Activated CD4-positive, alpha-beta memory T cell treated with anti-CD3 and anti-CD28 coated beads, Interleukin-2, amount 10 ng/mL, durations not matched to agents 7 days and 5 days (primary cell): ENCODE data around the gene PLEKHA5. TPM values are rescaled to one million over a fixed set of nuclear protein-coding genes. Genes with fewer than 3 reads are reported as not detected.
"Not testable (repeated sequence)": the region's sequence is repeated elsewhere in the genome, so short reads cannot be mapped to it uniquely, and the experiment has no call there.

Source experiments
- CTCF ChIA-PET: fragments of 350-600 bp; sonication (Branson Sonifier 250); formaldehyde crosslinking; loops from one replicate; lab custom pipeline; 2021; ENCODE audit warnings: antibody characterized with exemption, inconsistent platforms; lab: Charles Lee
- POLR2A ChIA-PET: fragments of 350-600 bp; sonication (Branson Sonifier 250); formaldehyde crosslinking; loops from one replicate; lab custom pipeline; 2021; ENCODE audit warnings: antibody characterized with exemption; lab: Charles Lee
- DNase-seq: peaks from one replicate; pipeline ENCODE4 v3.0.0-alpha.2; 2020
- H3K27ac Mint-ChIP-seq: one replicate; pipeline ENCODE4 v1.8.0; 2021; ENCODE audit warnings: mild to moderate bottlenecking, mixed read lengths
- H3K27me3 Mint-ChIP-seq: one replicate; pipeline ENCODE4 v1.8.0; 2021; ENCODE audit warnings: mixed read lengths
- H3K36me3 Mint-ChIP-seq: one replicate; pipeline ENCODE4 v1.8.0; 2021; ENCODE audit warnings: low read depth, mixed read lengths
- H3K4me1 Mint-ChIP-seq: one replicate; pipeline ENCODE4 v1.8.0; 2021; ENCODE audit warnings: mixed read lengths
- H3K4me3 Mint-ChIP-seq: one replicate; pipeline ENCODE4 v1.8.0; 2021; ENCODE audit warnings: mild to moderate bottlenecking, mixed read lengths
- H3K9me3 Mint-ChIP-seq: one replicate; pipeline ENCODE4 v1.8.0; 2021; ENCODE audit warnings: mixed read lengths
- total RNA-seq, 2 experiments: library from RNA; stranded (reverse); gene quantifications; one replicate each; pipeline ENCODE4 v1.2.3, GENCODE V29; 2021

Gene PLEKHA5
- total RNA-seq, 2 experiments from 2014 or later, result 13.5 to 15.2 TPM

DNA sequence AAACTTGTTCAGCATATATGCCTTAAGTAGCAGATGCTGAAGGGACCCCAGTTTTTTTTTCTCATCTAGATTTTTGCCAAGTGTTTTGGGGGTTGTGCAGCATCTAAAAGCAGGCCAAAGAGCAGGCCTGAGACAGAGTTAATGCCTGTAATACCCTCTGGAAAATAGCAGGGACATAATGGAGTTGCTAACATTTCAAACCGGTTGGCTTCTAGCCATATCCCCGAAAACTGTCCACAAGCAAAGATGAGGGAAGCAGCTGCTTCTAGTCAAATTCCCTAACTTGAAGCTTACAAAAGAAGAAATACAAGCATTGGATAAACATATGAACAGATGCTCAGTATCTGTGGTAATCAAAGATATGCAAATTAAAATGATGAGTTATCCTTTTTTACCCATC lies 257.6 kb downstream of the PLEKHA5 start:
- Mint-ChIP-seq H3K4me1 (peaks cover 4% of the 10 kb centered on the region), H3K27me3 (no peaks in the 10 kb centered on the region), H3K4me3 (no peak overlapping the region), H3K27ac (no peak overlapping the region), H3K9me3 (no peaks in the 10 kb centered on the region), H3K36me3 (no peaks in the 10 kb centered on the region)
- ChIA-PET POLR2A (no interaction called here), CTCF (no interaction called here)
- DNase-seq, result no peak

GRCh38 chr12:19388131-19388549 lies 258.6 kb downstream of the PLEKHA5 start:
- POLR2A ChIA-PET, result no interaction called here
- no peaks in the 10 kb centered on the region for H3K9me3 Mint-ChIP-seq
- CTCF ChIA-PET, result no interaction called here
- no peak overlapping the region for H3K27ac Mint-ChIP-seq
- H3K36me3 Mint-ChIP-seq, result no peaks in the 10 kb centered on the region
- no peaks in the 10 kb centered on the region for H3K4me1 Mint-ChIP-seq
- H3K27me3 Mint-ChIP-seq, result no peaks in the 10 kb centered on the region
- H3K4me3 Mint-ChIP-seq, result no peak overlapping the region
- no peak for DNase-seq

DNA sequence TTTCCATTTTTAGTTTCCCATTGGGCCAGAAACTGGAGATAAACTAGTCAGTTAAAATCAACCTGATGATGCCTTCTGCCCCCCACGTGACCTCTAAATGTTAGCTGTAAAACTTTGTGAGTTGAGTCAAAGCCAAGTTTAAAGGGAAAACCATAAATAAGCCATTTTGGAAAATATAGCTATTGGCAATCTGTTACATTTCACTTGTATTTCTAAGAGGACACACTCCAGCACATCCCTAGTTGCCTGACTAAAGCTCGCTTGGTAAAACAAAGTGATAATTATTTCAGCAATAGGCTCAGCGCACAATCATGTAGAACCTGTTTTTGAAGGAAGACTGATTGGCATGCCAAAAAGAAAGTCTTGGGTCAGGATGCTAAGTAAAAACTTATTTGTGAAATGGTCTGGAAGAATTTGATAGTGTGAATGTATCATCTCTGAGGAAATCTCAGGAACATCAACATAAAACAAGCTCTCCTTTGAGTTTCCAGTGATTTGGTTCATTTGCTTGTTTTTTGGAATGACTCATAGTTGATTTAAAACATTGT lies 260.6 kb downstream of the PLEKHA5 start:
- H3K9me3 Mint-ChIP-seq, result no peaks in the 10 kb centered on the region
- no peaks in the 10 kb centered on the region for H3K36me3 Mint-ChIP-seq
- no peak for DNase-seq
- CTCF ChIA-PET, result no interaction called here
- no peak overlapping the region for H3K4me3 Mint-ChIP-seq
- no peak overlapping the region for H3K27ac Mint-ChIP-seq
- no peaks in the 10 kb centered on the region for H3K27me3 Mint-ChIP-seq
- no peaks in the 10 kb centered on the region for H3K4me1 Mint-ChIP-seq
- POLR2A ChIA-PET, result no interaction called here

DNA sequence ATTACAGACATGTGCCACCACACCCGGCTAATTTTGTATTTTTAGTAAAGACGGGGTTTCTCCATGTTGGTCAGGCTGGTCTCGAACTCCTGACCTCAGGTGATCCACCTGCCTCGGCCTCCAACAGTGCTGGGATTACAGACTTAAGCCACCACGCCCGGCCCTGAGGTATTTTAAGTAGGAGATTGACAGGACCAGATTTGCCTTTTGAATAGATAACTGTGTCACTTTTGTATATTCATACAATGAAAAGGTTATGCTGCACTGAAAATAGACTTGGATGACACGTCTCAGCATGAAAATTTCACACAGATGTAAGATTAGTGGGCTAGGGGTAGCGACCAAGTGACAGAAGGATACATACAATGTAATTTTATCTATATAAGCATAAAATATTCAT lies 263.1 kb downstream of the PLEKHA5 start:
- H3K27me3 Mint-ChIP-seq, POLR2A ChIA-PET, H3K4me1 Mint-ChIP-seq, H3K9me3 Mint-ChIP-seq, H3K36me3 Mint-ChIP-seq, DNase-seq, H3K4me3 Mint-ChIP-seq, H3K27ac Mint-ChIP-seq, CTCF ChIA-PET: not testable (repeated sequence)

DNA sequence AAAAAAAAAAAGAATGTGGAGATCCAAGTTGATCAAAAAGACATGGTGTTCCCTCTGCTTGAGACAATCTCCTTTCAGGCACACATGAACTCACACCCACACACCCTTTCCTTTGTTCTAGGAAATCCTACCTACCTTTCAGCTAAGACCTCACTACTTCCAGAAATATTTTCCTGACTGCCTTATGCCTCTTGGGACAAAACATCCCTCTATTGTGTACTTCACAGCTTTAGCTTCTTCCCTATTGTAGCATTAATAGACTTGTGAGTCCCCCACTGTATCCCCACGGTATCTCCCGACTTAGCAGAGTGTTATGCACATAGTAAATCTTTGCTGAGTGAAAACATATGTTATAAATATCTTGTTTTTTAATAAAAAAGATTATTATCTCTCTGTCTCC lies 264.9 kb downstream of the PLEKHA5 start:
- Mint-ChIP-seq H3K4me1 (no peaks in the 10 kb centered on the region), H3K27me3 (no peaks in the 10 kb centered on the region), H3K27ac (no peak overlapping the region), H3K36me3 (no peaks in the 10 kb centered on the region), H3K4me3 (no peak overlapping the region), H3K9me3 (no peaks in the 10 kb centered on the region)
- ChIA-PET POLR2A (no interaction called here), CTCF (interaction anchor here (0.8 kb wide), 1 partner anchor 13 kb away, joined by 4 read pairs; no protein-coding TSS in a partner anchor)
- DNase-seq, result no peak

- Mint-ChIP-seq H3K9me3 (no peaks in the 10 kb centered on the region), H3K27ac (no peak overlapping the region), H3K4me1 (no peaks in the 10 kb centered on the region), H3K27me3 (no peaks in the 10 kb centered on the region), H3K4me3 (no peak overlapping the region), H3K36me3 (no peaks in the 10 kb centered on the region)
- DNase-seq, result no peak
- POLR2A ChIA-PET, result no interaction called here
- CTCF ChIA-PET, result no interaction called here
Observed at GRCh38 chr12:19397534-19397933, 268.0 kb downstream of the PLEKHA5 start.

DNA sequence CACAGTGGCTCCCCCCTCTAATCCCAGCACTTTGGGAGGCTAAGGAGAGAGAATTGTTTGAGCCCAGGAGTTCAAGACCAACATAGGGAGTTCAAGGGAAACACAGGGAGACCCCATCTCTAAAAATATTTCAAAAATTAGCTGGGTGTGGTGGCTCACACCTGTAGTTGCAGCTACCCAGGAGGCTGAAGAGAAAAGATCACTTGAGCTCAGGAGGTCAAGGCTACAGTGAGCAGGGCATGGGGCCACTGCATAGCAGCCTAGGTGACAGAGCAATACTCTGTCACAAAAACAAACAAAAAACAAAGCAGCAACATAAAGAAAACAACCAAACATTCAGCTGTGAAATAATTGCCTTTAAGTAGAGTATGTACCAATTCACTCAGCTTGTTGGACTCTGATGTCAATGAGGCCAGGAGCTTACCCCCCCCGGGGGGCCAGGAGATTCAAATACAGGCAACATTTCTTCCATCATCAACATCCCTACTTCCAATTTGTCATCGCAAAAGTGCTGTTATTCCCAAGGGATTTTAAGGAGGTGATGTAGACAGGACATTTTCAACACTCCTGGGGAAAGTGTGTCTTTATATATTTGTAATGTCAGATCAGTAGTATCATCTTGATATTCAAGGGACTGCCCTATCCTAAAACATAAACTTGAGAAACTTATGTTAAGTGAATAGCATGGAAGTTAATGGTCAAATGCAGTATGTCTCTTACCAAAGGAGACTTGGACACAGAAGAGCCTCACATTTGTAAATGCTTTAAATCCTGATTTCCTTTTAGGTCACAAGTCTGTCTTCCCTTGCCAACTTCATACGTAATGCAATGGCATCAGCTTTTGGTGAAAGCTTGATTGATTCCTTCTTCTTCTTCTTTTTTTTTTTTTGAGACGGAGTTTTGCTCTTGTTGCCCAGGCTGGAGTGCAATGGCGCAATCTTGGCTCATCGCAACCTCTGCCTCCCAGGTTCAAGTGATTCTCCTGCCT lies 269.1 kb downstream of the PLEKHA5 start:
- Mint-ChIP-seq H3K27ac (no peak overlapping the region), H3K4me3 (no peak overlapping the region), H3K36me3 (no peaks in the 10 kb centered on the region), H3K4me1 (peaks cover 3% of the 10 kb centered on the region), H3K27me3 (no peaks in the 10 kb centered on the region), H3K9me3 (no peaks in the 10 kb centered on the region)
- CTCF ChIA-PET, result interaction anchor here (0.8 kb wide), 1 partner anchor 18 kb away, joined by 6 read pairs; no protein-coding TSS in a partner anchor
- DNase-seq, result no peak
- POLR2A ChIA-PET, result no interaction called here

DNA sequence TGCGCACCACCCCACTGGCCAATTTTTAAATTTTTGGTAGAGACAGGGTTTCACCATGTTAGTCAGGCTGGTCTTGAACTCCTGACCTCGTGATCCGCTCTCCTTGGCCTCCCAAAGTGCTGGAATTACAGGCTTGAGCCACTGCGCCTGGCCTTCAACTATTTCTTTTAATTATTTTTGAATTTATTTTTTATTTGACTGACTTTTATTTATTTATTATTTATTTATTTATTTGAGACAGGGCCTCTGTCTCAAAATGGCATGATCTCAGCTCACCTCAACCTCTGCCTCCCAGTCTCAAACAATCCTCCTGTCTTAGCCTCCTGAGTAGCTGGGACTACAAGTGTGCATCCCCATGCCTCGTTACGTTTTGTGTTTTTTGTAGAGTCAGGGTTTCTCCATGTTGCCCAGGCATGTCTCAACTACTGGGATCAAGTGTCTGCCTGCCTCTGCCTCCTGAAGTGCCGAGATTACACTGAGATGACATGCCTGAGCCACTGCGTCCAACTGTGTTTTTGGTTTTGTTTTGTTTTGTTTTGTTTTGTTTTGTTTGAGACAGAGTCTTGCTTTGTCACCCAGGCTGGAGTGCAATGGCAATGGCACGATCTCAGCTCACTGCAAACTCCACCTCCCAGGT lies 271.2 kb downstream of the PLEKHA5 start:
- H3K36me3 Mint-ChIP-seq, H3K27ac Mint-ChIP-seq, CTCF ChIA-PET, H3K27me3 Mint-ChIP-seq, H3K4me3 Mint-ChIP-seq, H3K9me3 Mint-ChIP-seq, POLR2A ChIA-PET, DNase-seq: not testable (repeated sequence)
- H3K4me1 Mint-ChIP-seq, result peaks cover 13% of the 10 kb centered on the region

GRCh38 chr12:19402211-19402610 lies 272.7 kb downstream of the PLEKHA5 start:
- ChIA-PET POLR2A (no interaction called here), CTCF (no interaction called here)
- Mint-ChIP-seq H3K9me3 (peaks cover 8% of the 10 kb centered on the region), H3K4me3 (no peak overlapping the region), H3K4me1 (peaks cover 13% of the 10 kb centered on the region), H3K27me3 (no peaks in the 10 kb centered on the region), H3K27ac (no peak overlapping the region), H3K36me3 (peaks cover 6% of the 10 kb centered on the region)
- DNase-seq, result no peak

GRCh38 chr12:19402743-19403431 lies 273.4 kb downstream of the PLEKHA5 start:
- no peak for DNase-seq
- Mint-ChIP-seq H3K4me1 (peaks cover 13% of the 10 kb centered on the region), H3K27me3 (no peaks in the 10 kb centered on the region), H3K4me3 (no peak overlapping the region), H3K27ac (no peak overlapping the region), H3K9me3 (peaks cover 8% of the 10 kb centered on the region), H3K36me3 (peaks cover 6% of the 10 kb centered on the region)
- ChIA-PET CTCF (no interaction called here), POLR2A (no interaction called here)

DNA sequence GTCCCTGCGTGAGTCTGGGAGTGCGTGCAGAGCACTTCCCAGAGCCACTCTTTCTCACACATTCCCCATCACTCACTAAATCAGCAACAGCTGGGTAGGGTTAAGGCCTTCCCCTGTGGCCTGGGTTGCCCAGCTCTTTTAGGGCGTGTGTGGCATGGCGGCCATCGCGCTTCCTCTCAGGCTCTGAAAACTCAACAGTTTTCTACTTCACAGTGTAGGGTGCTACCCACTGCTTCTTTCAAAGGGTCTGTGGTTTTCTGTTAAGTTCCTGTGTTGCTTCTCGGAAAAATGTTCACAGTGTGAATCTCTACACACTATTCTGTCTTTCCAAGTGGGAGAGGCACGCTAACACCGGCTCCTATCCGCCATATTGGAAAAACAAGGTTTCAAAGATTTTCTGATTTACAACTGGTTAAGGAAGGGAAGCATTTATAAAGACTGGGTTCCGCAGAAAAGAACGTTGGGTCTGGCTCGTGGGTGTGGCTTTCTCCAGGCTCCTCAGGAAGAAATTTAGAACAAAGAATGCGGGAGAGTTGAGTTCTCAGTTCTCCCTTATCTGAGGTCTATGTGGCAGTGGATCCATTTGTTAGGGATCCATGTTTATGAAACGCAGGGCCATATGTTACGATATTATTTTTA lies 274.8 kb downstream of the PLEKHA5 start:
- Mint-ChIP-seq H3K27ac (peak overlapping the region; percentile 78), H3K36me3 (peaks cover 6% of the 10 kb centered on the region), H3K9me3 (peaks cover 8% of the 10 kb centered on the region), H3K4me3 (no peak overlapping the region), H3K27me3 (no peaks in the 10 kb centered on the region), H3K4me1 (peaks cover 13% of the 10 kb centered on the region)
- peak; percentile 18 for DNase-seq
- CTCF ChIA-PET, result no interaction called here
- POLR2A ChIA-PET, result no interaction called here

DNA sequence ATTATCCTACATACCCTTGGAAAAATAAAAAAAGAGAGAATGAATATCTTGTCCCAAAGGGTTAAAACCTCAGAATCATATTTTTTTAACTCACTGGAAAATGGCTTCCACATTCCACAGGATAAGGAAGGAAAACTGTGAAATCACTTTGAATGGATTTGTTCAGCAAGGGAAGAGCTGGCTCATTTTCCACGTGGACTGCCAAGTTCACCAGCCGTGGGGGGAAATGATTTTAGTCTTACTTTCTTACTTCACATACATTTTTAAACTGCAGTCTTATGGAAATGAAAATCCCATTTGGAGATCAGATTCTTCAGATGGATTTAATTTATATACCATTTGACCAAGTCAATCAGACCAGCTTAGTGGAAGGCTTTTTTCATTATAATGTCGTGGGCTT lies 279.8 kb downstream of the PLEKHA5 start:
- Mint-ChIP-seq H3K4me3 (no peak overlapping the region), H3K27me3 (no peaks in the 10 kb centered on the region), H3K27ac (no peak overlapping the region), H3K4me1 (peaks cover 3% of the 10 kb centered on the region), H3K36me3 (peaks cover 2% of the 10 kb centered on the region), H3K9me3 (peaks cover 3% of the 10 kb centered on the region)
- ChIA-PET CTCF (no interaction called here), POLR2A (no interaction called here)
- no peak for DNase-seq
